ENCODE data around the gene GGA1.

The GGA1 gene, protein sequence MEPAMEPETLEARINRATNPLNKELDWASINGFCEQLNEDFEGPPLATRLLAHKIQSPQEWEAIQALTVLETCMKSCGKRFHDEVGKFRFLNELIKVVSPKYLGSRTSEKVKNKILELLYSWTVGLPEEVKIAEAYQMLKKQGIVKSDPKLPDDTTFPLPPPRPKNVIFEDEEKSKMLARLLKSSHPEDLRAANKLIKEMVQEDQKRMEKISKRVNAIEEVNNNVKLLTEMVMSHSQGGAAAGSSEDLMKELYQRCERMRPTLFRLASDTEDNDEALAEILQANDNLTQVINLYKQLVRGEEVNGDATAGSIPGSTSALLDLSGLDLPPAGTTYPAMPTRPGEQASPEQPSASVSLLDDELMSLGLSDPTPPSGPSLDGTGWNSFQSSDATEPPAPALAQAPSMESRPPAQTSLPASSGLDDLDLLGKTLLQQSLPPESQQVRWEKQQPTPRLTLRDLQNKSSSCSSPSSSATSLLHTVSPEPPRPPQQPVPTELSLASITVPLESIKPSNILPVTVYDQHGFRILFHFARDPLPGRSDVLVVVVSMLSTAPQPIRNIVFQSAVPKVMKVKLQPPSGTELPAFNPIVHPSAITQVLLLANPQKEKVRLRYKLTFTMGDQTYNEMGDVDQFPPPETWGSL

DNA sequence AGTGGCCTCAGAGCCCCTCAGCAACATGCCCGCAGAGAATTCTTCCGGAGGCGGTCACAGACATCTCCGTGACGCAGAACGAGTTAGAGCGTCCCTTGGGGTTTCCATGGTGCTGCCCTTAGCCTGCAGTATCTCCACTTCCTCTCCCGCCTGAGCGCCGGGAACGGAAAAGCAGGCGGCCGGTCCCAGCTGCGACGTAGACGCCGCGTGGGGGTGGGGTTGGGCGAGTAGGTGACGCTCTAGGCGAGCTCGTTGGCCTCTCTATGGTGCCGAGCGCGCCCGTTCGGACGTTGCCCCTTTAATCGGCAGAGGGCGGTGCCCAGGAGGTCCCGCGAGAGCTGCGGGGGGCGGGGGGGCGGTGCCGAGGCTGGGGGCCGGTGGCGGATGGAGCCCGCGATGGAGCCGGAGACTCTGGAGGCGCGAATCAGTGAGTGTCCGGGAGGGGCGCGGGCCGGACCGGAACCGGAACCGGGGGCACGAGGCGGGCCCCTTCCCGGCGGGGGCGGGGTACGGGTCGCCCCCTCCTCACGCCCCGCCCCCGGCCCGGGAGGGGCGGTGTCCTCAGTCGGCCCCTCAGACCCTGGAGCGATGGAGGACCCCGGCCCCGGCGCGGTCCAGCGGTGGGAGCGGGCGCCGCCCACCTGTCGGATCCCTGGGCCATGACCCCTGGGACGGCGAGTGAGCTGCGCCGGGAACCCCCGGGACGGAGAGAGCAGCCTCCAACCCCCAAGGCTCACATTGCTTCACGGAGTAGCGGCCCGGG, at the start of gene GGA1:
Gene GGA1, plus strand, starts transcription at position 358 of the 763 bp plus-strand sequence. Its CDS starts 27 bp downstream, at position 385.
- peak; percentile 93 to 98 for DNase-seq

DNA sequence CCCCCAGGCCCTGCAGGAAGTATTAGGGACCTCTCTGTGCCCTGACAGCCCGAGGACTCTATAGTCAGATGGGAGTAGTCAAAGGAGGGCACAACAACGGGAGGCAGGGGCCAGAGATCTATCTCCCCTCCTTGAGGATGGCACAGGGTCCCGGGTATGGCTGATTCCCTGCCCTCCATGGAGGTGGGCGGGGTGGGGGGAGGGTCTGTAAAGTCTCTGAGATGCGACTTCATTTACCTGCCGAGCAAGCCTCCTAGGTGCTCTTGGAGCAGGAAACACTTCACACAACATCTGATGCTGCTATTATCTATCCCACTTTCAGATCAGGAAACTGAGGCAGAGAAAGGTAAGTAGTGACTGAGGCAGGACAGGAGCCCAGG, 49.1 kb upstream of the GGA1 start:
- DNase-seq: no peak

DNA sequence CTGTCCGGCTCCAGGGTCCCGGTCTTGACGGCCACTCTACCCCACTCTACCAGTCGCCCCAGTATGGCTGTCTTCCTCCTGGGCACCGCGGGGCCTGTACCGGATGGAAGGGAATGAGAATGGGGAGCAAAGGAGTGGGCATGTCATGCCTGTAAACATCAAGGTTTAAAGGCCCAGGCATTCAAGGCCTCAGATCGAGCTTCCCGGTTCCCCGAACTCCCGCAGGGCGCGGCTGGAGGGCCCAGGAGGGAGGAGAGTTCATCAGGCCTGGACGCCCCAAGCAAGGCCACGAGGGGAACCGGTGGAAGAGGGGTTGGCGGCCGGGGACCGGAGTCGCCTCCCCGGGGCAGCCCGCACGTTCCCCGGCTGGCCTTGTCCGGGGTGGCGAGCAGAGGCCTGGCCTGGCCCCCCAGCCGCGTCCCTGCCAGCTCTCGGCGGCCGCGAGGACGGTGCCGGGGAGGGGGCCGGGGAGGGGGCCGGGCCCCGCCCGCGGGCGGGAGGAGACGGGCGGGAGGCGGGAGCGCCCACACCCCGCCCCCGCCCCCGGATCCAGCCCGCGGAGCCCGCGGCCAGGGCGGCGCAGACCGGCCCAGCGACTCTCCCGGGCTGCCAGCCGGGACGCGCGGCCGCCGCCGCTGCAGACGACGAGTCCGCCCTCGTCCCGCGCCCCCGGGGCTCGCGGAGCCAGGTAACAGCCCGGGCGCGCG, 48.6 kb upstream of the GGA1 start, which contains the start of gene CDC42EP1:
Gene CDC42EP1, plus strand, starts transcription at position 580 of the 707 bp plus-strand sequence. CDS start 5,870 bp downstream, outside the sequence.
- peak in 1 of 2 experiments; percentile 34 for DNase-seq

DNA sequence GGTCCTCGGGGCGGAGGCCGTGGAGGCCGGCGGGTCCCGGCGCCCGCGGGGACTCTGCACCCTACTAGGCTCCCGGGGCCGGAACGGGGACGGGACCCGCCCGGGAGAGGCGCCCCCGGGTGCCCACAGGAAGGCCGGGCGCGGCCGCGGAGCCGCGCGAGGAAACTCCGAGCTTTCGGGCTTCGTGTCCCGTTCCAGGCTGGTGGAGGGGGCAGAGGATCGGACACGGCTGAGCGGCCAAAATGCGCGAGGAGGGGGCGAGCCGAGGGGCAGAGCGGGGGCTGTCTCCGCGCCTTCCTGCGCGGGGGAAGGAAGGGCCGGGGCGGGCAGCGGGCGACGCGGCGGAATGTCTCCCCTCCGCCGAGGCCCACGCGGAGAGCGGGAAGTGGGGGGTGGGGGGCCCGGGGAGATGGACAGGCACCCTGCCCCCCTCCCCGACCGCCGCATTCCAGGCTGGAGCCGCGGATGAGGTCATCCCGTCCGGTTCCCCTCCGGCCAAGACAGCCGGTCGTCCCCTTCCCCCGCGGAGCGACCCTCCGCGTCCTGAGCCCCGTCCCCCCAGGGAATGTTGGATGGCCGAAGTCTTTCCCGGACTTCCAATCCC, 47.9 kb upstream of the GGA1 start:
- no peak for DNase-seq

DNA sequence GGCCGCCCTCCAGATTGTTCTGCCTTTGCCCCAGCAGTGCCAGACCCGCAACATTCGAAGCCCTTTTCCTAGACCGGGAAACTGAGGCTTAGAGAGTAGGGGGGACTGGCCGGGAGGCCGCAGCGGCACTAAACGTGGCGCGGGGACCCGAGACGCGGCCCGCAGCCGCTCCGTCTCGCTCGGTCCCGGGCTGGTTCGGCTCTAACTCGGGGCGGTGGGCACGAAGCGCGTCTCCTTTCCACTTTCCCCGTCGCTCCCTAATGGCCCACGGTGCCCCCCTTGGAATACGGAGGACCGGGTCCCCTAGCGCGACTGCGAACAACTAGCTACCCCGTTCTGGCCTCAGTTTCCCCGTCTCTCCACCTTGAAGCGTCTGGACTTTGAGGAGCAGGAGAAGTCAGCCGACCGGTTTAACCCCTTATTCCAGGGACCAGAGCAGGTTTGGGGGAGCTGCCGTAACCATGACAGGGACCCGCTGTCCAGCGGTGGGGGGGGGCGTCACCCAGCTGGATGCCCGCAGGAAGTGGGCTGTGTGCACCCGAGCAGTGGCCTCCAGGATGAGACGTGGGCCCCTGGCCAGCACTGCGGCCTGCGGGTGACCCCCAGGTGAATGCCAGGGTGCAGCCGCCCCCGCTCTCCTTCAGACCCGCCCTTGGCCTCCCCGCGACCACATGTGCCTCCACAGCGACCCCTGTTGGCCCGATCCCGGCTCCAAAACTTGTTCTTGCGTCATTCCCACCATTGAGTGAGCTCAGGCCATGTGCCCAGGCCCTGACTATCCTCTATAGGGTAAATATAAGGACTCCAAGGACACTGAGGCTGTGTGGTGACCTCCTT, 47.2 kb upstream of the GGA1 start:
- peak; percentile 46 to 68 for DNase-seq

DNA sequence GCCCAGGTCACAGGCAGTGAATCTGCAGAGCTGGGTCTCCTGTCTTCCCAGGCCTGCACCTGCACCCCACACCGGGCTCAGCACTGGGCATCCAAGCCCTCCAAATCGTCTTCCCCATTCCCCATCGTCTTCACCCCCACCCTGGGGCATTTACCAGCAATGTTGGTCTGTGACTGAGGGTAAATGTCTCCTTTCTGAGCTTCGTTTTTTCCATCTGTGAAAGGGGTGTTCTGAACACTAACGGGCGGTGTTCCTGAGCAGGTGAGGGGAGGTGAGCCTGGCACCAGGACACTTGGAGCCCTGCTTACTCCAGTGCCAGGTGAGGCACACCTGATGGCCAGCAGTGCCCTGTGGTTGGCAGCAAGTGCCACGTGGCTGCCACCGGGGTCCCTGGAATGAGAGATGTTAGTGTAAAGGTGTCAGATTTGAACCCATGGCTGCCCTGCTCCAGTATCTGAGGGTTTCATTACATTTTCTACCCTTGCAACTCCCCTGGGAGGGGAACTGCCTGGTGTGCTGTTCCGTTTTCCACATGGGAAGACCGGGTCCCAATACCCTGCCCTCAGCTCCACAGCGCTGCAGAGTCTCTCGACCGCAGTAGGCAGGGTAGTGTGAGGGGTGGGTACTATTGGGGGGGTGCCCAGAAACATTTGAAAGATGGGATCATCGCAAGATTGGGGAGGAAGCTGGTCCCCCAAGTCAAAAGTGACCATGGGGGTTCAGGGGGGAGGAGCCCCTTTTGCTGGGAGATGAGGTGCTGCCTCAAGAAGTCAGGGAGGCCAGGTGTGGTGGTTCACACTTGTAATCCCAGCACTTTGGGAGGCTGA, 46.4 kb upstream of the GGA1 start:
- DNase-seq: no peak

DNA sequence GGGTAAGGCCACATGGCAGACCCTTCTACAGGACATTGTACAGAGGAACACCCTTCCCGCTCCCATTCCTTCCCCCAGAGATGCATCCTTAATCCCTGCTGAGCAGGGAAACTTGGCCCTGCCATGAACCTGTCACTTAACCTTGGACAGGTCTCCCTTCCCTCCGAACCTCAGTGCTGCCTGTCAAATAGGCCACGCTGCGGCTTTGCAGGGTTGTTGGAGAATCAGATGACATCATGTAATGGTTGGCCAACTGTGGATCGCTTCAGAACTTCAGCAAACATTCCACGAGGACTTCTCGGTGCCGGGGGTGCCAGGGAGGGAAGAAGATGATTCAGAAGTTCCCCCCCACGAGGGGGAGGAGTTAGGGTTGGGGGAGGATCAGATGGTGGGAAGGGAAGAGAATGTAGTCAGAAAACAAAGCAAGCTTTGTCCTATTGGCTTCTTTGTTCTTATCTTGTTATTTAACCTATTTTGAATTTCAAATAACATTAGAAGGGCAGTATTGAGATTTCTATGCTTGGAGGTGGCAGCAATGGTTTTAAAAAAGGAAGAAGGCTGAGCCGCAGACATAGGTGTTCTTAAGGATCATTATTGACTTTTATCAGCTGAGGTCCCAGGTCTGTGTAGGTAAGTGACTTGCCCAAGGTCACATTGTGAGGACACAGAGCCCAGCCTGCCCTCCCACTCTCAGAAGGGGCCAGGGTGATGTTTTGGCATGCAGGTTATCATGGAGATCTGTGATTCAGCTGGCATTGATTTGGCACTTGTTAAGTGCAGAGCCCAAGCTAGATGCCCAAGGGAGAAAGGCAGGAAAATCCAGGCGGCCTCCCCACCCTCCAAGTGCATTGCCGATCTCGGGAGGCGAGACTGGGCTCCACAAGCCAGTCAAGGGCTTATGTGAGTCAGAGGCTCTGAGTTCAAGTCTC, 45.2 kb upstream of the GGA1 start:
- DNase-seq: peak; percentile 58 to 87

DNA sequence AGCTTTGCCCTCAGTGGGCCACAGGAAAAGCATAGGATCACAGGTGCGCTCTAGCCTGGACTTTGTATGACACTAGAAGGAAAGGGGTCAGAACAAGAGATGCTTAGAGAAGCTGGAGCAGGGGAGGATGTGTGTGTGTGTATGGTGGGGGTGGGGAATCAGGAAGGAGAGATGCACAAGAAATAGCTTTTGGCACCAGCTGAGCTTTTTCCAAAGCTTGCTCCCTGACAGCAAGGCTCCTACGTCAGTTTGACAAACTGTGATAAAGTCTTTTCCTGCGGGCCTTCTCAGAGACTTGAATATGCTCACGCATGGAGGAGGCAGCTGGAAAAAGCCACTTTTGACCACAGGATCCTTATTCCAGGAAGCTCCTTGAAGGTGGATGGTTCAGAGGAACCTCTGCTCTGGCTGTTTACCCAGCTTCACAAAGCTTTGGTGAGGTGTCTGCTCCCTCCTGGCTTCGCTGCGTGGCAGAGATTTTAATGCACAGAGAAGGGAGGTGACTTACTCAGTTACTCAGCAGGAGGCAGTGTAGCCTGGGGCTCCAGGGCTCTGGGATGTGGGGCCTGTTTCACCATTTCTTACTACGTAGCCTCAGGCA, 44.4 kb upstream of the GGA1 start:
- DNase-seq: no peak

DNA sequence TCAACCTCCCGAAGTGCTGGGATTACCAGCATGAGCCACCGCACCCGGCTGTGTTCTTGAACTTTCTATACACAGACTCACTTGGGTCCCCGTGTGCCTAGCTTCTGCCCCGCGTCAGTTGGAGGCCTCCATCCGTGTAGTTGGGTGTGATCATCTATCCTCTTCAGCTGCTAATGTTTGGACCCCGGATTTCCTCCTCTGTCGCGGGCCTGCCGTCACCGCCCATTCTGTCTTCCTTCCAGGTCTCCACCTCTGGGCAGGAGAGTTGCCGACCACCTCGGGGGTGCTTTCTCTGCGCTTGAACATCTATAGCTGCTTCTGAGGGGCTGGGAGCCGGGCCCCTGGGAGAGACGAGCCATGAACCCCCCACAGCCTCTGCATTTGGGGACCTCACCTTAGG, 42.8 kb upstream of the GGA1 start:
- DNase-seq: no peak

DNA sequence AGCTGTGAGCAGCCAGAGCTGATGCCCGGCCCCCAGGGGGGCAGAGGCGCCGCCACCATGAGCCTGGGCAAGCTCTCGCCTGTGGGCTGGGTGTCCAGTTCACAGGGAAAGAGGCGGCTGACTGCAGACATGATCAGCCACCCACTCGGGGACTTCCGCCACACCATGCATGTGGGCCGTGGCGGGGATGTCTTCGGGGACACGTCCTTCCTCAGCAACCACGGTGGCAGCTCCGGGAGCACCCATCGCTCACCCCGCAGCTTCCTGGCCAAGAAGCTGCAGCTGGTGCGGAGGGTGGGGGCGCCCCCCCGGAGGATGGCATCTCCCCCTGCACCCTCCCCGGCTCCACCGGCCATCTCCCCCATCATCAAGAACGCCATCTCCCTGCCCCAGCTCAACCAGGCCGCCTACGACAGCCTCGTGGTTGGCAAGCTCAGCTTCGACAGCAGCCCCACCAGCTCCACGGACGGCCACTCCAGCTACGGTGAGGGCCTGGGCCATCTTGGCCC, 42.3 kb upstream of the GGA1 start:
- DNase-seq: no peak

DNA sequence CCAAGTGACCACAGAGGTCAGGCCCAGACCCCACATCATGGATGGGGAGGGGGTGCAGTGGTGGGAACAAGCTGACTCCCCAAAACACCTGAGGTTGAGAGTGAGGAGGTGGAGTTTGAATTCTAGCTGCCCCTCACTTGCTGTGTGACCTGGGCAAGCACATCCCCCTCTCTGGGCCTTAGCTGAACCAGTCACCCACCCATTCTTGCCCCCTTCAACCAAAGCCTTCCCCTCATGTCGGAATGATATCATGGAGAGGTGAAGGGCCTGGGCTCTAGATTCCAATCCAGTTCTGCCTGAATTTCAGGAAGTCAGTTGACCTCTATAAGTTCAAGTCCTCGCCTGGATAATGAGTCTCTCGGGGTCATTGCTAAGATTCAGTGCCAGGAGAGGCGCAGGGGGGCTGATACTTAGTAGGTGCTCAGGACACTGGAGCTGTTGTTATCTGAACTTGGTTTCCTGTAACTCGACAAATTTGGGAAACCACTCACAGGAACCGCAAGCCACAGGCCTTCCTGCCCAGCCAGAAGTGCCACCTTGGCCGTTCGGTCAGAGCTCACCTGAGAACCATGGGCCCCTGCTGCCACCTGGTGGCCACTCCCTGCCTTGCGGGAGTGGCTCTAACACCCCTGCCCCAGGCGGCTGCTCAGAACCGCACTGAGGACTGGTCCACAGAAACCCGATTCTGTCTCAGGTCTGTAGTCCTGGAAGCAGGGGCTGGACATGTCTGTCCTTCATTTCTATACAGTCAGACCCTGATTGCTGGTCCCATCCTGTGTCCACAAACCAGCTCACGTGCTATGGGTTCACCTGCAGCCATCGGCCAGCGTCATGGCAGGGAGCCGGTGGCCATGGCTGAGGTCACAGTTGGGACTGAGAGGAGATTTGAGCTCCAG, 41.5 kb upstream of the GGA1 start:
- DNase-seq: peak in 1 of 2 experiments; percentile 79

DNA sequence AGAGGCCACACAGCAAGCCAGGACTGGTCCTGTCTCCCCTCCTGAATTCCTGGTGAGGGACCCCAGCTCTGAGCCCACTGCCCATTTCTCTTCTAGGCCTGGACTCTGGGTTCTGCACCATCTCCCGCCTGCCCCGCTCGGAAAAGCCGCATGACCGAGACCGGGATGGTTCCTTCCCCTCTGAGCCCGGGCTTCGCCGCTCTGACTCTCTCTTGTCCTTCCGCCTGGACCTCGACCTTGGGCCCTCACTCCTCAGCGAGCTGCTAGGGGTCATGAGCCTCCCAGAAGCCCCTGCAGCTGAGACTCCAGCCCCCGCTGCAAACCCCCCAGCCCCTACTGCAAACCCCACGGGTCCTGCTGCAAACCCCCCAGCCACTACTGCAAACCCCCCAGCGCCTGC, 40.6 kb upstream of the GGA1 start:
- DNase-seq: no peak

DNA sequence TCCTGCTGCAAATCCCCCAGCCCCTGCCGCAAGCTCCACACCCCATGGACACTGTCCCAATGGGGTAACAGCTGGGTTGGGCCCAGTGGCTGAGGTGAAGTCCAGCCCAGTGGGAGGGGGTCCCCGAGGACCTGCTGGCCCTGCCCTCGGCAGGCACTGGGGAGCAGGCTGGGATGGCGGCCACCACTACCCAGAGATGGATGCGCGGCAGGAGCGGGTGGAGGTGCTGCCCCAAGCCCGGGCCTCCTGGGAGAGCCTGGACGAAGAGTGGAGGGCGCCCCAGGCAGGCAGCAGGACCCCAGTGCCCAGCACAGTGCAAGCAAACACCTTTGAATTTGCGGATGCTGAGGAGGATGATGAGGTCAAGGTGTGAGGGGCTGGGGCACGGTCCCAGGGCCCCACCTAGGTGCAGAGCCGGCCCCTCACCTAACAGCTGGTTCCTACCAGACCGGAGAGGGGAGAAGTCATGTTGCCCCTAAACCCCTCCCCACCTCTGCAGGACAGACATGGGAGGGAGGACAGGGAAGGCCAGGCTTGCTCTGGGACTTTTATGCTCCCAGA, 40.1 kb upstream of the GGA1 start:
- no peak for DNase-seq

DNA sequence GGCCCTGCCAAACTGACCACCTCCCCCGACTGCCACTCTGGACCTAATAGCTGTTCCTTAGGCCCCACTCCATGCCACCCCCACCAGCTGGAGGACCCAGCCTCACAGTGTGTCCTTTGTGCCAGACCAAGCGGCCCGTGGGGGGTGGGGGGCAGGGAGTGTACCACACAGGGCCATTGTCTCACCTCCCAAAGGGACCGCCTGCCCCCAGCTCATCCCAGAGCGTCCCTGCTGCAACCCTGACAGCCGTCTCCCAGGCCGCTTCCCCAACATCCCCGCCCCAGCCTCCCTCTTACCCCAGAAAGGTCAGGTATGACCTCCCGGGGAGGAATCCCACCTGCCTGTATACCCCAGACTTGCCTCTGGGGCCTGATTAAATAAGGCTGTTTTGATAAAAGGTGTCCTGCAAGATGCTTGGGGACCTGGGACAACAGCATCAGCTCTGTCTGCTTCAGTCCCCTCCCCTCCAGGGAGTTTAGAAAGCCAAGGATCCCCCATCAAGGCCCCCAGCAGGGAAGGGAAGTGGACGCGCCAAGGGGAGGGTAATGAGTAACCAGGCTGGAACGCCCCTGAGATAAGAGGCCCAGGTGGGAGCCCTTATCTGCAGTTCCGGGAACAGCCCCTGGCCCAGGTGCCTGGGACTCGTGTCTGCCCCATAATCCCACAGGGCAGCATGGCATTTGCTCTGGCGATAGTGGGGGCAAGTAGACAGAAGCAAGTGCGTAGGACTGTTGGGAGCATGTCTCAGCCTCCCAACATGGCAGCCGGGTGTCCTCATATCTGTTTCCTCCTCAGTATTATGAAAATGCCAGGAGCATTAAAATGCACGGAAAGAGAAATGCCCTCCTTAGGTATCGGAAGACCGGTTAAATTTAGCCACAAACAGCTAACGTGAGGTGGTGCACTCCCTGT, 39.4 kb upstream of the GGA1 start:
- peak in 1 of 2 experiments; percentile 23 for DNase-seq

DNA sequence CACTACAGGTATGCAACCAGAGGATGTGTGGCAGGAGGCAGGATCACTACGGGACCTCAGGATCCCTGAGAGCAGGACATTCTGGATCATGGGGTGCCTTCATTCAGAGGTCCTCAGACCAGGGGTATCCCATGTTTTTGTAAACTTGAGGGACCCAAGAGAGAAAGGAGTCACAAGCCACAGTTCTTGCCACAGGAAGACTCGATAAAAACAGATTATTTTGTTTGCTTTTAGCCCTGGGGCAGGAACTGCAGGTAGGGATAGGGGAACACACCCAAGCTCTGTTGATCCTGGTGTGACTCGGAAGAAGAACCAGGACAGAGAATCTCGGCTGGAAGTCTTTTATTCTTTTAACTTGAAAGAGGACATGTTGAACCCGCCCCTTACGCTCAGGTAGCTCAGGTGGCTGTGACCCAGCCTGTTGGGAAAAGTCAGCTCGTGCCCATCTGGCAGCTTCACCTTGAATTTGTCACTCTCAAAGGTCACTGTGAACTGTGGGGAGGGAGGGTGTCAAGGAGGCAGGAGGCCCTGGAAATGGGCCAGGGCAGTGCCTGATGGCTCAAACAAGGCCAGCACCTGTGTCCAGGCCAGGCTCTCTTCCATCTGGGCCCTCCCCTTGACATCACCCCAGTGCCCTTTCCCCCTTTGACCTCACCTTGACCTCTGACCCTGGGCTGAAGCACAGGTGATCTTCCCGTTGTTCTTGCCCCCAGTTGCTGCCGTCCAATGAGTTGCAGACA, 38.5 kb upstream of the GGA1 start:
- DNase-seq: no peak

DNA sequence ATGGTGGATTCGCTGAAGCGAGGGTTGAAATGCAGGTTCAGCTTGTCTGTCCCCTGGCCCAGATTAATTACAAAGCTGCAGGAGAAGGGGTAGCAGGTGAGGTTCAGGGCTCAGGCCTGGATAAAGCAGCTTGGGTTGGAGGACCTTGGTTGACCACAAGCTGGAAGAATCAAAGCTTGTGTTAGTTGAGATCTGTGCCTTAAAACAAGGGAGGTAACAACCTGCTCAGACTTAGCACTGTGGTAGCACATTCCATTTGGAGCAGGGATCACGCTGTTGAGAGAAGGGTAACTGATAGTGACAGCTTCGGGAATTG, 38.0 kb upstream of the GGA1 start:
- no peak for DNase-seq

All from NCI-H526 (cell line).